Measurements from ENCODE around the gene TCP11L2.

The TCP11L2 gene

DNA sequence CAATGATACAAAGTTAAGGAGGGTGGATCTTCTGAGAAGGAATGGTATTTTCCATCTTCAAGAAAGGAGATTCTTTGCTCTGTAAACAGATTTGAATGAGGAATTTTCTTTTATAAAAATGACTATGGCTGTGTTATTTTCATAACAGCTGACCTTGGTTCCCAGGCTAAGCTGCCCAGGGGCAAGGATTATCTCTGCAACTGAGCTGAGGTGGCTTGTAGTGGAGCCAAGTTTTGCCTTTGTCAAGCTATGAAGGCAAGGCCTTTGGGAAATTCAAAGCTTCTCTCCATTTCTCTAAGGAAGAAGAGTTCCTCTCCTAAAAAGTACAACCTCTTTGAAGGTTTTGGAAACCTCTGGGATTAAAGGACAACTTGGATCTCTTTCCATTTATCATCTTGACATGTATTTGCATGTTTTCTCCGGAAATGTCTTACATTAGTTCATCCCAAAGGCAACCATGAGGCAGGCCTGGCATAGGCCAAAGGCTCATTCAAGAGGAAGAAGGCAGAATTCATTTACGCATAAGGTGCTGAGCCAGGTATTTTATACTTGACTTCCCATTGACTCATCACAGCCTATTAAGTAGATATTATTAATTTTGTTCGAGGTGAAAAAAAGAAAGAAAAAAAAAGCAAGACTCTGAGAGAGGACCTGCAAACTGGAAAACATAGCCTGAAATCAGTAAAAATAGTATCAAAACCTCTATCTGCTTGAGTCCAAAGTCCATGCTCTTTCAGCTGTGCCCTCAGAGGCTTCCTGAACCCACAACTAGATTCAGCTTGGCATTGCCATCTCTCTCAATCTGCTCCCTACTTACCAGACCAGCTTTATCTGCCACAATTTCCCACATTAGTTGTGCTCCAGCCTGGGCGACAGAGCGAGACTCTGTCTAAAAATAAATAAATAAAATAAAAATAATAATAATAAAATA is 30.7 kb upstream of the TCP11L2 start:
- Histone ChIP-seq H3K27me3 (ENCODE audit: insufficient read depth, low read length) (no peaks in the 10 kb centered on the region), H3K4me3 (ENCODE audit: low read depth, low read length) (no peak overlapping the region), H3K36me3 (ENCODE audit: insufficient read depth, low read length) (no peaks in the 10 kb centered on the region), H3K79me2 (ENCODE audit: control insufficient read depth, insufficient read depth, low read length, unreplicated experiment) (no peaks in the 10 kb centered on the region), H3K4me1 (ENCODE audit: control insufficient read depth, insufficient read depth, low read length, unreplicated experiment) (no peaks in the 10 kb centered on the region), H2AFZ (ENCODE audit: low read length, unreplicated experiment) (no peak overlapping the region), H3K27ac (ENCODE audit: low read depth, low read length) (no peak overlapping the region)

DNA sequence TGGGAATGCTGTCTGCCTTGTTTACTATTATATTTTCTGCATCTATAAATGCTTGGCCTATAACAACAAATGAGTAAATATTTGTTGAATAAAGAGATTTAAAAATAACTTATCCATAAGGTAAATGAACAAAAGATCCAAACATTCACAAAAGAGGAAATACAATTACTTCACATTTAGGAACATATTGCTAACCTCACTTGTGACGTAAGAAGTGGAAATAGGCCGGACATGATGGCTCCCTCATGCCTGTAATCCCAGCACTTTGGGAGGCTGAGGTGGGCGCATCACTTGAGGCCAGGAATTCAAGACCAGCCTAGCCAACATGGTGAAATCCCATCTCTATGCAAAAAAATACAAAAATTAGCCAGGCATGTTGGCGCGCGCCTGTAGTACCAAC is 29.0 kb upstream of the TCP11L2 start:
- Histone ChIP-seq H2AFZ (ENCODE audit: low read length, unreplicated experiment) (no peak overlapping the region), H3K79me2 (ENCODE audit: control insufficient read depth, insufficient read depth, low read length, unreplicated experiment) (no peaks in the 10 kb centered on the region), H3K4me1 (ENCODE audit: control insufficient read depth, insufficient read depth, low read length, unreplicated experiment) (no peaks in the 10 kb centered on the region), H3K4me3 (ENCODE audit: low read depth, low read length) (no peak overlapping the region), H3K27me3 (ENCODE audit: insufficient read depth, low read length) (no peaks in the 10 kb centered on the region), H3K27ac (ENCODE audit: low read depth, low read length) (no peak overlapping the region), H3K36me3 (ENCODE audit: insufficient read depth, low read length) (no peaks in the 10 kb centered on the region)

- Histone ChIP-seq H3K4me3 (ENCODE audit: low read depth, low read length) (no peak overlapping the region), H3K27me3 (ENCODE audit: insufficient read depth, low read length) (no peaks in the 10 kb centered on the region), H3K27ac (ENCODE audit: low read depth, low read length) (no peak overlapping the region), H2AFZ (ENCODE audit: low read length, unreplicated experiment) (no peak overlapping the region), H3K4me1 (ENCODE audit: control insufficient read depth, insufficient read depth, low read length, unreplicated experiment) (no peaks in the 10 kb centered on the region), H3K36me3 (ENCODE audit: insufficient read depth, low read length) (no peaks in the 10 kb centered on the region), H3K79me2 (ENCODE audit: control insufficient read depth, insufficient read depth, low read length, unreplicated experiment) (no peaks in the 10 kb centered on the region)
Measured at GRCh38 chr12:106274012-106274411, 28.5 kb upstream of the TCP11L2 start.

DNA sequence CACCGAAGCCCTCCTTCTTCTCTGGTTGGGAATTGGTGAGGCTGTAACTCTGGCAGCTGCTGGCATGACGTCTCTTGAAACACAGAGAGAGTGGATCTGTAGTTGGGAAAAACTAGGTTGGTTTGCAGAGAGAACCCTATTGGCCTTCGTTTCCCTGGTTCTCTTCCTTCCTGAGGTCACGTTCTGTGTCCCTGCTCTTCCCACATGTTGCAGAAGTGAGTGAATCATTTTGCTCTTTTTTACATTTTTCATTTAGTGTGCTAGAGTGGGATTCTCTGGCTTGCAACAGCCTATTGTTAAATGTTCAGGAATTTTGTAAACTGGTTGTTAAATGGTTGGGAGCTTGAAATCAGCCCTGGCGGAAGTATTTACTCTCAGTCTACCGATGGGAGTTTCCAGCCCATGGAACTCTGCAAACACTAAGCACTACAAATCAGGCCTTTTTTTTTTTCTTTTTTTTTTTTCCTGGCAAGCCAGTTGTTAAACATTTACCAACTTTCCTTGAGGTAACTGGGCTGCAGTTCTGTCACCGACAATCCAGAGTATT is 27.9 kb upstream of the TCP11L2 start:
- no peak overlapping the region for H3K4me3 ChIP-seq (ENCODE audit: low read depth, low read length)
- no peak overlapping the region for H3K27ac ChIP-seq (ENCODE audit: low read depth, low read length)

DNA sequence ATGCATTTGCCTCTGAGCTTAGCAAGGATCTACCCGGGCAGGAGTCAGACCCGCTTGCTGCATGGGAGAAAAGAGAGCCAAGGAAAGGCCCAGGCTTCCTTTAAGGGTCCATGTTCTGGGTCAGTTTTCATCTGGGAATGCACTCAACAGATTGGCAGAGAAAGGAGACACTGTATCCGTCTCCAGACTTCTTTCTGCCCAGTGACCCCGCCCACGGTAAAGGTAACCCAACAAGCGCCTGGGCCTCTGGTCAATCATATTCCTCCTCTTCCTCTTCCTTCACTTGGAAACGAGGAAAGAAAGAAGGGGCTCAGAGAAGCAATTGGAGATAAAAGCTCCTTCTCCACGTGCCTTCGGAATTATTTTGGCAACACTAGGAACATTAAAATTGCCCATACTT is 27.1 kb upstream of the TCP11L2 start:
- Histone ChIP-seq H3K36me3 (ENCODE audit: insufficient read depth, low read length) (no peaks in the 10 kb centered on the region), H2AFZ (ENCODE audit: low read length, unreplicated experiment) (no peak overlapping the region), H3K27me3 (ENCODE audit: insufficient read depth, low read length) (no peaks in the 10 kb centered on the region), H3K4me1 (ENCODE audit: control insufficient read depth, insufficient read depth, low read length, unreplicated experiment) (no peaks in the 10 kb centered on the region), H3K79me2 (ENCODE audit: control insufficient read depth, insufficient read depth, low read length, unreplicated experiment) (no peaks in the 10 kb centered on the region), H3K27ac (ENCODE audit: low read depth, low read length) (no peak overlapping the region), H3K4me3 (ENCODE audit: low read depth, low read length) (no peak overlapping the region)

More for the DNA sequence above, 27.9 kb upstream of the TCP11L2 start:
- H2AFZ ChIP-seq (ENCODE audit: low read length, unreplicated experiment) = no peak overlapping the region
- no peaks in the 10 kb centered on the region for H3K79me2 ChIP-seq (ENCODE audit: control insufficient read depth, insufficient read depth, low read length, unreplicated experiment)
- no peaks in the 10 kb centered on the region for H3K27me3 ChIP-seq (ENCODE audit: insufficient read depth, low read length)
- H3K4me1 ChIP-seq (ENCODE audit: control insufficient read depth, insufficient read depth, low read length, unreplicated experiment) = no peaks in the 10 kb centered on the region
- no peaks in the 10 kb centered on the region for H3K36me3 ChIP-seq (ENCODE audit: insufficient read depth, low read length)

DNA sequence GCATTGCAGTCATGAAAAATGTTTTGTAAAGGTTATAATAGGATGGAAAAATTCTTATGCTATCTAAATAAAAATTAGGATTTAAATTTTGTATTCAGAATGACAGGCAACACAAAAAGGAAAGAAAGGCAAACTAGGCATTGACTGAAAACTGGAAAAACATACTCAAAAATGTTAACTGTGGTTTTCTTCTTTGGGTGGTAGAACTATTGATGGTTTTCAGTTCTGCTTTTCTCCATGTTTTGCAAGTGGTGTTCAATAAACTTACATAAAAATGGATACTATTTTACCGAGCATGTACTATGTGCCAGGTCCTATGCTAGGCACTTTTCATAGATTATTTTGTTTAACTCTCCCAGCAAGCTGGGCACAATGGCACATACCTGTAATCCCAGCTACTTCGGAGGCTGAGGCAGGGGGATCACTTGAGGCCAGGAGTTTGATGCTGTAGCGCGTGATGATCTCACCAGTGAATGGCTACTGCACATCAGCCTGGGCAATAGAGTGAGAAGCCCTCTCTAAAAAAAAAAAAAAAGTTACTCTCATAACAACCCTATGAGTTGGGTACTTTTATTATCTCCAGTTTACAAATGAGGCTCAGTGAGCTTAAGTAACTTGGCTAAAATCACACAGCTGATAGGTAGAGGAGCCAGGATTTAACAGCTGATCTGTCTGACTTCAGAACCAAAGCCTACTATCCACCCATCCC is 26.3 kb upstream of the TCP11L2 start:
- Histone ChIP-seq H3K4me3 (ENCODE audit: low read depth, low read length) (no peak overlapping the region), H3K27ac (ENCODE audit: low read depth, low read length) (no peak overlapping the region), H3K36me3 (ENCODE audit: insufficient read depth, low read length) (no peaks in the 10 kb centered on the region), H3K27me3 (ENCODE audit: insufficient read depth, low read length) (no peaks in the 10 kb centered on the region), H3K4me1 (ENCODE audit: control insufficient read depth, insufficient read depth, low read length, unreplicated experiment) (no peaks in the 10 kb centered on the region), H2AFZ (ENCODE audit: low read length, unreplicated experiment) (no peak overlapping the region), H3K79me2 (ENCODE audit: control insufficient read depth, insufficient read depth, low read length, unreplicated experiment) (no peaks in the 10 kb centered on the region)

GRCh38 chr12:106280106-106280505 is 22.4 kb upstream of the TCP11L2 start:
- H3K27me3 ChIP-seq (ENCODE audit: insufficient read depth, low read length) = 0 out of 2 replicates have a peak, but pooled peaks cover 5% of the 10 kb centered on the region

DNA sequence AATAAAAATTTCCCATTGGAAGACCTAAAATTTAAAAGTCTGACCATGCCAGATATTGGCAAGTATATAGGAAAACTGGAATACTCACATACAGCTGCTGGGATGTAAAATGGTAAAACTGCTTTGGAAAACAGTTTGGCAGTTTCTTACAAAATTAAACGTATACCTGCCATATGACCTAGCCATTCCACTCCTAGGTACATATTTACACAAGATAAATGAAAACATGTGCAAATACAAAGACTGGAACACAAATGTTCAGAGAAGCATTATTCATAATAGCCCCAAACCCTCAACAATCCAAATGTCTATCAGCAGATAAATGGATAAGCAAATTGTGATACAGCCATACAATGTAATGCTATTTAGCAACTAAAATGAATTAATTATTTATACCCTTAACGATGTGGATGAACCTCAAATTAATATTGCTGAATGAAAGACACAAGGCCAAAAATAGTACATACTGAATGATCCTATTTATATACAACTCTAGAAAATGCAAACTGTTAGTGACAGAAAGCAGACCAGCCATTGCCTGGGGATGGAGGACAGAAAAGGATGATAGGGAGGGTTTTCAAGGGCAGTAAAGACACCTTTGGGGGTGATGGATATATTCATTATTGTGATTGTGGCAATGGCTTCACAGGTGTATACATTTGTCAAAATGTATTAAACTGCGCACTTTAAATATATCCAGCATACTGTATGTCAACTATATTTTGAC is 21.3 kb upstream of the TCP11L2 start:
- Histone ChIP-seq H3K27me3 (ENCODE audit: insufficient read depth, low read length) (0 out of 2 replicates have a peak, but pooled peaks cover 5% of the 10 kb centered on the region), H3K79me2 (ENCODE audit: control insufficient read depth, insufficient read depth, low read length, unreplicated experiment) (no peaks in the 10 kb centered on the region), H3K27ac (ENCODE audit: low read depth, low read length) (no peak overlapping the region), H2AFZ (ENCODE audit: low read length, unreplicated experiment) (no peak overlapping the region), H3K4me3 (ENCODE audit: low read depth, low read length) (no peak overlapping the region), H3K36me3 (ENCODE audit: insufficient read depth, low read length) (no peaks in the 10 kb centered on the region), H3K4me1 (ENCODE audit: control insufficient read depth, insufficient read depth, low read length, unreplicated experiment) (no peaks in the 10 kb centered on the region)

More at GRCh38 chr12:106280106-106280505, 22.4 kb upstream of the TCP11L2 start:
- Histone ChIP-seq H3K4me1 (ENCODE audit: control insufficient read depth, insufficient read depth, low read length, unreplicated experiment) (no peaks in the 10 kb centered on the region), H3K79me2 (ENCODE audit: control insufficient read depth, insufficient read depth, low read length, unreplicated experiment) (no peaks in the 10 kb centered on the region), H2AFZ (ENCODE audit: low read length, unreplicated experiment) (no peak overlapping the region), H3K4me3 (ENCODE audit: low read depth, low read length) (no peak overlapping the region), H3K27ac (ENCODE audit: low read depth, low read length) (no peak overlapping the region), H3K36me3 (ENCODE audit: insufficient read depth, low read length) (no peaks in the 10 kb centered on the region)

DNA sequence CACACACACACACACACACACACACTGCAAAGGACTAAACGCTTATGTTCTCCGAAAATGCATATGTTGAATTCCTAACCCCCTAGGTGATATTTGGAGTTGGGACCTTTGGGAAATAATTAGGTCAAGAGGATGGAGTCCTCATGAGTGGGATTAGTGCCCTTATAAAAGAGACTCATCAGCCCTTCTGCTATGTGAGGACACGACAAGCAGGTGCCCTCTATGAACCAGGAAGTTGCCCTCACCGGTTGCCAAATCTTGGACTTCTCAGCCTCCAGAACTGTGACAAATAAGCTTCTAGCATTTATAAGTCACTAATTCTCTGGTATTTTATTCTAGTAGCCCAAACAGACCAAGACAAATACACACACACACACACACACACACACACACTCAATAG is 20.7 kb upstream of the TCP11L2 start:
- Histone ChIP-seq H3K79me2 (ENCODE audit: control insufficient read depth, insufficient read depth, low read length, unreplicated experiment) (no peaks in the 10 kb centered on the region), H3K27ac (ENCODE audit: low read depth, low read length) (no peak overlapping the region), H3K36me3 (ENCODE audit: insufficient read depth, low read length) (no peaks in the 10 kb centered on the region), H3K4me3 (ENCODE audit: low read depth, low read length) (no peak overlapping the region), H3K27me3 (ENCODE audit: insufficient read depth, low read length) (0 out of 2 replicates have a peak, but pooled peaks cover 5% of the 10 kb centered on the region), H2AFZ (ENCODE audit: low read length, unreplicated experiment) (no peak overlapping the region), H3K4me1 (ENCODE audit: control insufficient read depth, insufficient read depth, low read length, unreplicated experiment) (no peaks in the 10 kb centered on the region)

GRCh38 chr12:106282457-106283097 is 20.0 kb upstream of the TCP11L2 start:
- no peaks in the 10 kb centered on the region for H3K79me2 ChIP-seq (ENCODE audit: control insufficient read depth, insufficient read depth, low read length, unreplicated experiment)
- no peaks in the 10 kb centered on the region for H3K36me3 ChIP-seq (ENCODE audit: insufficient read depth, low read length)
- no peak overlapping the region for H3K27ac ChIP-seq (ENCODE audit: low read depth, low read length)
- 0 out of 2 replicates have a peak, but pooled peaks cover 5% of the 10 kb centered on the region for H3K27me3 ChIP-seq (ENCODE audit: insufficient read depth, low read length)
- no peak overlapping the region for H2AFZ ChIP-seq (ENCODE audit: low read length, unreplicated experiment)
- H3K4me3 ChIP-seq (ENCODE audit: low read depth, low read length) = no peak overlapping the region
- no peaks in the 10 kb centered on the region for H3K4me1 ChIP-seq (ENCODE audit: control insufficient read depth, insufficient read depth, low read length, unreplicated experiment)
